ENCODE results near the gene USH2A.

Gene USH2A

GRCh38 chr1:215661033-215661432, 762.2 kb downstream of the USH2A start:
- ChIA-PET CTCF (no interaction called here), POLR2A (no interaction called here)
- TF ChIP-seq ZEB2 (tag by site-specific recombination; IDR thresholded peaks at IDR 0.05) (no peak), IKZF3 (tag by site-specific recombination; IDR thresholded peaks at IDR 0.05) (no peak), PRDM1 (tag by site-specific recombination; IDR thresholded peaks at IDR 0.05) (no peak), KLF16 (tag by site-specific recombination; IDR thresholded peaks at IDR 0.05) (no peak), ZNF830 (tag by site-specific recombination; IDR thresholded peaks at IDR 0.05; ENCODE audit: low read depth) (no peak), ZNF692 (tag by site-specific recombination; IDR thresholded peaks at IDR 0.05) (no peak), ZNF362 (tag by site-specific recombination; IDR thresholded peaks at IDR 0.05) (no peak), ZNF785 (tag by site-specific recombination; IDR thresholded peaks at IDR 0.05) (no peak), ZIC2 (tag by site-specific recombination; IDR thresholded peaks at IDR 0.05) (no peak), ZNF366 (tag by site-specific recombination; conservative IDR thresholded peaks at IDR 0.05) (no peak), BCL11B (tag by site-specific recombination; IDR thresholded peaks at IDR 0.05; ENCODE audit: low read depth) (no peak)
- no peaks in the 10 kb centered on the region for H3K9me3 ChIP-seq (ENCODE audit: control insufficient read depth, insufficient read depth, low read depth, low read length)
- no peaks in the 10 kb centered on the region for H3K4me1 ChIP-seq (ENCODE audit: control insufficient read depth, insufficient read depth, low read length)
- no peaks in the 10 kb centered on the region for H3K36me3 ChIP-seq (ENCODE audit: control insufficient read depth in 2 of 2, insufficient read depth in 1 of 2, low read length in 2 of 2)
- H3K4me3 ChIP-seq (ENCODE audit: low read depth, low read length): no peak overlapping the region
- no peak overlapping the region for H3K27ac ChIP-seq (ENCODE audit: extremely low read depth, low read depth, low read length)

- no peak overlapping the region for H3K27ac ChIP-seq (ENCODE audit: extremely low read depth, low read depth, low read length)
- H3K36me3 ChIP-seq (ENCODE audit: control insufficient read depth in 2 of 2, insufficient read depth in 1 of 2, low read length in 2 of 2): no peaks in the 10 kb centered on the region
- H3K9me3 ChIP-seq (ENCODE audit: control insufficient read depth, insufficient read depth, low read depth, low read length): no peaks in the 10 kb centered on the region
- POLR2A ChIA-PET: no interaction called here
- no peak overlapping the region for H3K4me3 ChIP-seq (ENCODE audit: low read depth, low read length)
- no peaks in the 10 kb centered on the region for H3K4me1 ChIP-seq (ENCODE audit: control insufficient read depth, insufficient read depth, low read length)
- CTCF ChIA-PET: no interaction called here
- TF ChIP-seq ZNF202 (tag by site-specific recombination; IDR thresholded peaks at IDR 0.05; ENCODE audit: borderline replicate concordance) (no peak), ZNF791 (tag by site-specific recombination; IDR thresholded peaks at IDR 0.05) (no peak), EGR2 (tag by site-specific recombination; IDR thresholded peaks at IDR 0.05; ENCODE audit: low read depth) (no peak), ELK4 (IDR thresholded peaks at IDR 0.05; ENCODE audit: borderline replicate concordance, low read depth, low read length) (no peak), ZSCAN23 (tag by site-specific recombination; IDR thresholded peaks at IDR 0.05) (no peak), SETDB1 (IDR thresholded peaks at IDR 0.05; ENCODE audit: insufficient read length, low read length) (no peak), ZNF48 (tag by site-specific recombination; IDR thresholded peaks at IDR 0.05) (no peak), RBAK (tag by site-specific recombination; IDR thresholded peaks at IDR 0.05) (no peak), ZBTB44 (tag by site-specific recombination; IDR thresholded peaks at IDR 0.05) (no peak), ZNF362 (tag by site-specific recombination; IDR thresholded peaks at IDR 0.05) (no peak), KLF9 (tag by site-specific recombination; IDR thresholded peaks at IDR 0.05; ENCODE audit: low read depth) (no peak), ZNF777 (tag by site-specific recombination; IDR thresholded peaks at IDR 0.05; ENCODE audit: borderline replicate concordance) (no peak), PATZ1 (tag by site-specific recombination; IDR thresholded peaks at IDR 0.05) (no peak), ZSCAN30 (tag by site-specific recombination; IDR thresholded peaks at IDR 0.05) (no peak)
Observed at GRCh38 chr1:215660259-215660658, 763.0 kb downstream of the USH2A start.

All from HEK293 (cell line).